ENCODE measurements around the gene TAF8. TPM values are rescaled to one million over a fixed set of nuclear protein-coding genes. Genes with fewer than 3 reads are reported as not detected.

TAF8 gene
- total RNA-seq, 2 experiments from 2014 or later: 30.1 to 34.7 TPM

- intact Hi-C loops (cut with DNase I, micrococcal nuclease): no loop called here
- POLR2A ChIA-PET: no interaction called here
- ATAC-seq (ENCODE audit: poor library complexity) (no peak), DNase-seq (no peak)
- TF ChIP-seq CTCF (IDR thresholded peaks at IDR 0.05): no peak
- no peak overlapping the region for H3K27ac ChIP-seq (ENCODE audit: low read depth in 1 of 2, low read length in 2 of 2)
- H3K4me3 ChIP-seq (ENCODE audit: low read length): no peak overlapping the region
- H3K27me3 ChIP-seq (ENCODE audit: control insufficient read depth in 1 of 2, insufficient read depth in 2 of 2, low read length in 2 of 2): no peaks in the 10 kb centered on the region
- no peaks in the 10 kb centered on the region for H3K36me3 ChIP-seq (ENCODE audit: insufficient read depth, low read length)
- no peaks in the 10 kb centered on the region for H3K4me1 ChIP-seq (ENCODE audit: insufficient read depth, low read length)
- Mint-ChIP-seq H3K36me3 (ENCODE audit: low read depth) (no peaks in the 10 kb centered on the region), H3K27me3 (no peaks in the 10 kb centered on the region), H3K4me1 (ENCODE audit: low read depth) (no peaks in the 10 kb centered on the region), H3K4me3 (no peak overlapping the region), H3K9me3 (no peaks in the 10 kb centered on the region), H3K27ac (no peak overlapping the region)
- CTCF ChIA-PET: interaction anchor here (2.0 kb wide), 1 partner anchor 454 kb away, joined by 6 read pairs; no protein-coding TSS in a partner anchor
- no peaks in the 10 kb centered on the region for H3K9me3 ChIP-seq (ENCODE audit: control insufficient read depth in 1 of 2, insufficient read depth in 1 of 2, low read length in 2 of 2)
These were observed 43.4 kb downstream of the TAF8 start for GRCh38 chr6:42093582-42094329.

GRCh38 chr6:42095094-42095493 is 44.8 kb downstream of the TAF8 start:
- no peaks in the 10 kb centered on the region for H3K36me3 ChIP-seq (ENCODE audit: insufficient read depth, low read length)

GRCh38 chr6:42095776-42096541 is 45.6 kb downstream of the TAF8 start:
- H3K4me1 ChIP-seq (ENCODE audit: insufficient read depth, low read length): no peaks in the 10 kb centered on the region
- no peak overlapping the region for H3K27ac Mint-ChIP-seq
- H3K4me1 Mint-ChIP-seq (ENCODE audit: low read depth): no peaks in the 10 kb centered on the region
- ATAC-seq (ENCODE audit: poor library complexity): no peak
- CTCF ChIA-PET: interaction anchor here (0.7 kb wide), 1 partner anchor 8 kb away, joined by 3 read pairs; no protein-coding TSS in a partner anchor
- no peaks in the 10 kb centered on the region for H3K27me3 Mint-ChIP-seq
- no peaks in the 10 kb centered on the region for H3K36me3 Mint-ChIP-seq (ENCODE audit: low read depth)
- no peak for DNase-seq
- no peak overlapping the region for H3K27ac ChIP-seq (ENCODE audit: low read depth in 1 of 2, low read length in 2 of 2)
- TF ChIP-seq CTCF (IDR thresholded peaks at IDR 0.05): no peak
- POLR2A ChIA-PET: no interaction called here
- no peaks in the 10 kb centered on the region for H3K9me3 Mint-ChIP-seq
- H3K4me3 Mint-ChIP-seq: no peak overlapping the region
- no peak overlapping the region for H3K4me3 ChIP-seq (ENCODE audit: low read length)
- intact Hi-C loops (cut with DNase I, micrococcal nuclease): no loop called here
- no peaks in the 10 kb centered on the region for H3K36me3 ChIP-seq (ENCODE audit: insufficient read depth, low read length)
- no peaks in the 10 kb centered on the region for H3K9me3 ChIP-seq (ENCODE audit: control insufficient read depth in 1 of 2, insufficient read depth in 1 of 2, low read length in 2 of 2)
- H3K27me3 ChIP-seq (ENCODE audit: control insufficient read depth in 1 of 2, insufficient read depth in 2 of 2, low read length in 2 of 2): no peaks in the 10 kb centered on the region

More at GRCh38 chr6:42095094-42095493, 44.8 kb downstream of the TAF8 start:
- Mint-ChIP-seq H3K9me3 (no peaks in the 10 kb centered on the region), H3K4me3 (no peak overlapping the region), H3K36me3 (ENCODE audit: low read depth) (no peaks in the 10 kb centered on the region), H3K4me1 (ENCODE audit: low read depth) (no peaks in the 10 kb centered on the region), H3K27me3 (no peaks in the 10 kb centered on the region), H3K27ac (no peak overlapping the region)
- Histone ChIP-seq H3K27ac (ENCODE audit: low read depth in 1 of 2, low read length in 2 of 2) (no peak overlapping the region), H3K27me3 (ENCODE audit: control insufficient read depth in 1 of 2, insufficient read depth in 2 of 2, low read length in 2 of 2) (no peaks in the 10 kb centered on the region), H3K4me3 (ENCODE audit: low read length) (no peak overlapping the region), H3K9me3 (ENCODE audit: control insufficient read depth in 1 of 2, insufficient read depth in 1 of 2, low read length in 2 of 2) (no peaks in the 10 kb centered on the region), H3K4me1 (ENCODE audit: insufficient read depth, low read length) (no peaks in the 10 kb centered on the region)
- ChIA-PET POLR2A (no interaction called here), CTCF (interaction anchor here (0.7 to 2.0 kb wide), 2 partner anchors 9 to 452 kb away, joined by 3 to 6 read pairs; no protein-coding TSS in a partner anchor)
- no peak for ATAC-seq (ENCODE audit: poor library complexity)
- intact Hi-C loops (cut with DNase I, micrococcal nuclease): no loop called here
- DNase-seq: no peak
- TF ChIP-seq CTCF (IDR thresholded peaks at IDR 0.05): no peak
